ENCODE data around the gene MKNK2. TPM values are rescaled to one million over a fixed set of nuclear protein-coding genes. Genes with fewer than 3 reads are reported as not detected.
A peak's percentile ranks its signal among the peaks of the same experiment; 100 is the strongest.

The MKNK2 gene
- total RNA-seq, 3 donors from 2014 or later: 94.7 to 170 (median 97.0) TPM

GRCh38 chr19:2060884-2061494 lies 9.9 kb upstream of the MKNK2 start:
- TF ChIP-seq CTCF (IDR thresholded peaks at IDR 0.05) (no peak), POLR2A (IDR thresholded peaks at IDR 0.05) (peak; percentile 69), POLR2AphosphoS5 (IDR thresholded peaks at IDR 0.05) (peak; percentile 68 to 89 (median 78))
- H3K4me1 ChIP-seq: peaks cover 25 to 38% of the 10 kb centered on the region in 2 donors
- intact Hi-C loops (cut with DNase I; ENCODE audit: low total_unique reads): loop anchor here (10.0 kb wide), 1 partner anchor 126 kb away; no protein-coding TSS in a partner anchor
- no peaks in the 10 kb centered on the region for H3K27me3 ChIP-seq
- H3K36me3 ChIP-seq: no peaks in the 10 kb centered on the region
- no peak for DNase-seq (ENCODE audit: low spot score in 2 of 2)
- peak overlapping the region; percentile 61 to 89 (median 75) for H3K4me3 ChIP-seq
- H3K9me3 ChIP-seq: no peaks in the 10 kb centered on the region
- H3K27ac ChIP-seq: peak overlapping the region; percentile 99 to 100

GRCh38 chr19:2059422-2060201 lies 8.6 kb upstream of the MKNK2 start:
- H3K9me3 ChIP-seq: no peaks in the 10 kb centered on the region
- peak overlapping the region in 2 of 3 donors; percentile 20 to 89 for H3K4me3 ChIP-seq
- H3K27me3 ChIP-seq: no peaks in the 10 kb centered on the region
- intact Hi-C loops (cut with DNase I; ENCODE audit: low total_unique reads): loop anchor here (10.0 kb wide), 1 partner anchor 125 kb away; no protein-coding TSS in a partner anchor
- peak; percentile 66 to 79 for DNase-seq (ENCODE audit: low spot score in 2 of 2)
- peak; percentile 6 to 64 (median 64) for TF ChIP-seq POLR2AphosphoS5 (IDR thresholded peaks at IDR 0.05)
- TF ChIP-seq CTCF (IDR thresholded peaks at IDR 0.05): no peak
- no peak for TF ChIP-seq POLR2A (IDR thresholded peaks at IDR 0.05)
- no peaks in the 10 kb centered on the region for H3K36me3 ChIP-seq
- peak overlapping the region; percentile 99 to 100 for H3K27ac ChIP-seq
- H3K4me1 ChIP-seq: peaks cover 27 to 41% of the 10 kb centered on the region in 2 donors

GRCh38 chr19:2058570-2059421 lies 7.8 kb upstream of the MKNK2 start:
- Histone ChIP-seq H3K27me3 (no peaks in the 10 kb centered on the region), H3K27ac (peak overlapping the region; percentile 99 to 100), H3K36me3 (no peaks in the 10 kb centered on the region), H3K4me3 (no peak overlapping the region), H3K4me1 (peaks cover 23 to 34% of the 10 kb centered on the region in 2 donors), H3K9me3 (no peaks in the 10 kb centered on the region)
- intact Hi-C loops (cut with DNase I; ENCODE audit: low total_unique reads): no loop called here
- no peak for DNase-seq (ENCODE audit: low spot score in 2 of 2)
- no peak for TF ChIP-seq POLR2AphosphoS5 (IDR thresholded peaks at IDR 0.05)

- H3K9me3 ChIP-seq: no peaks in the 10 kb centered on the region
- no peaks in the 10 kb centered on the region for H3K27me3 ChIP-seq
- TF ChIP-seq CTCF (IDR thresholded peaks at IDR 0.05): no peak
- TF ChIP-seq POLR2A (IDR thresholded peaks at IDR 0.05): no peak
- no peak for TF ChIP-seq POLR2AphosphoS5 (IDR thresholded peaks at IDR 0.05)
- peak overlapping the region; percentile 99 to 100 for H3K27ac ChIP-seq
- H3K4me3 ChIP-seq: no peak overlapping the region
- intact Hi-C loops (cut with DNase I; ENCODE audit: low total_unique reads): no loop called here
- no peaks in the 10 kb centered on the region for H3K36me3 ChIP-seq
- peaks cover 23 to 34% of the 10 kb centered on the region in 2 donors for H3K4me1 ChIP-seq
- no peak for DNase-seq (ENCODE audit: low spot score in 2 of 2)
Observed at GRCh38 chr19:2057484-2058469, 6.7 kb upstream of the MKNK2 start.

Measured in breast epithelium (tissue), 4 donors.